ENCODE measurements around the gene MIF4GD. TPM values are rescaled to one million over a fixed set of nuclear protein-coding genes. Genes with fewer than 3 reads are reported as not detected.

Gene MIF4GD
- total and polyA plus RNA-seq, 2 experiments from 2014 or later, result 11.3 to 15.9 TPM

DNA sequence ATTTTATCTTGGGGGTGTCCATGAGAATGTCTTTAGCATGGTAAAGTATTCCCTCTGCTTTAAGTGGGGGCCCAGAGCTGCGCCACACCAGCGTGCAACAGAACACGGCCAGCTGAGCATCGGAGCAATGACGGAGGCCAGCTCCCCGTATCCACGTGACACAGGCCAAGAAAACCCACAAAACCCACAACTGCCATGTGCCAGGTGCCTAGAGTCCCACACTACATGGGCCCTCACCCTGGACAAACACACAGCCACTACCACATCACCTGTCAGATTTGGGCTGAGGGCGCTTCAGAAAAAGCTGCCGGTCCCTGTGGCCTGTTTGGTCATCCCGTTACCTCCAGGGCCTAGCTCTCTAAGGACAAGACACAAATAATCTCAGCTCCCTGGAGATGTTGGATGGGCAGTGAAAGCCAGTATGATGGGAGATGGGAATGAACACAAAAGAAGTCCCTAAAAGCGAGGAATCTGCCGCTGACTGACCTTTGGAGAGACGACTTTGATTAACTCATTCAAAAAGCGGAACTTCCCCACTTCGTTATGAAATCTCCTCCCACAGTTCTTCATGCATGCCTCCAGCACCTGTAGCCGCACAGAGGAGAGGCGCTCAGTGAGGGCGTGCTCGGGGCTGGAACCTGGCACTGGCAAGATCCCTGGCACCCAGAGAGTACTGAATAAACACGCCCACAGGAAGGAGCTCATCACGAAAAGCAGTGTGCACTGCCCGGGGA lies 26.7 kb downstream of the MIF4GD start:
- Mint-ChIP-seq H3K27me3 (ENCODE audit: insufficient read depth, low read depth, poor library complexity) (peaks cover 12% of the 10 kb centered on the region), H3K4me3 (no peak overlapping the region), H3K27ac (no peak overlapping the region), H3K36me3 (ENCODE audit: low read depth) (peaks cover 51% of the 10 kb centered on the region), H3K4me1 (peaks cover 7% of the 10 kb centered on the region; the same call in 2 of the 3 replicates), H3K9me3 (no peaks in the 10 kb centered on the region)
- no peak for ATAC-seq
- H3K79me2 ChIP-seq (replicated peaks; ENCODE audit: insufficient read depth), result peaks cover 22% of the 10 kb centered on the region
- H3K4me1 ChIP-seq (ENCODE audit: insufficient read depth), result 0 out of 2 replicates have a peak, but pooled peaks cover 2% of the 10 kb centered on the region
- no peak overlapping the region for H3K4me3 ChIP-seq
- no peak overlapping the region for H3K4me2 ChIP-seq
- no peaks in the 10 kb centered on the region; the same call in 1 of the 2 replicates for H4K20me1 ChIP-seq (replicated peaks; ENCODE audit: insufficient read depth)
- H2AFZ ChIP-seq, result no peak overlapping the region
- TF ChIP-seq JUNB (IDR thresholded peaks at IDR 0.05; ENCODE audit: unreplicated experiment) (no peak), EZH2phosphoT487 (IDR thresholded peaks at IDR 0.05; ENCODE audit: unreplicated experiment) (no peak), ZNF331 (CRISPR knock-in tag; IDR thresholded peaks at IDR 0.05; ENCODE audit: low read depth) (no peak), STAT1 (IDR thresholded peaks at IDR 0.05; ENCODE audit: unreplicated experiment) (no peak), CREB1 (CRISPR knock-in tag; IDR thresholded peaks at IDR 0.05; ENCODE audit: low read depth) (no peak), POLR2AphosphoS5 (IDR thresholded peaks at IDR 0.05; ENCODE audit: low read depth) (no peak), ZNF114 (CRISPR knock-in tag; IDR thresholded peaks at IDR 0.05) (no peak), EZH2 (IDR thresholded peaks at IDR 0.05; ENCODE audit: low read depth, unreplicated experiment) (no peak), NANOG (IDR thresholded peaks at IDR 0.05; ENCODE audit: borderline replicate concordance) (no peak)
- TF ChIP-seq, protein P1, sequence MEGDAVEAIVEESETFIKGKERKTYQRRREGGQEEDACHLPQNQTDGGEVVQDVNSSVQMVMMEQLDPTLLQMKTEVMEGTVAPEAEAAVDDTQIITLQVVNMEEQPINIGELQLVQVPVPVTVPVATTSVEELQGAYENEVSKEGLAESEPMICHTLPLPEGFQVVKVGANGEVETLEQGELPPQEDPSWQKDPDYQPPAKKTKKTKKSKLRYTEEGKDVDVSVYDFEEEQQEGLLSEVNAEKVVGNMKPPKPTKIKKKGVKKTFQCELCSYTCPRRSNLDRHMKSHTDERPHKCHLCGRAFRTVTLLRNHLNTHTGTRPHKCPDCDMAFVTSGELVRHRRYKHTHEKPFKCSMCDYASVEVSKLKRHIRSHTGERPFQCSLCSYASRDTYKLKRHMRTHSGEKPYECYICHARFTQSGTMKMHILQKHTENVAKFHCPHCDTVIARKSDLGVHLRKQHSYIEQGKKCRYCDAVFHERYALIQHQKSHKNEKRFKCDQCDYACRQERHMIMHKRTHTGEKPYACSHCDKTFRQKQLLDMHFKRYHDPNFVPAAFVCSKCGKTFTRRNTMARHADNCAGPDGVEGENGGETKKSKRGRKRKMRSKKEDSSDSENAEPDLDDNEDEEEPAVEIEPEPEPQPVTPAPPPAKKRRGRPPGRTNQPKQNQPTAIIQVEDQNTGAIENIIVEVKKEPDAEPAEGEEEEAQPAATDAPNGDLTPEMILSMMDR (conservative IDR thresholded peaks at IDR 0.05; ENCODE audit: low read depth in 2 of 2), result no peak
- TF ChIP-seq, protein P2, sequence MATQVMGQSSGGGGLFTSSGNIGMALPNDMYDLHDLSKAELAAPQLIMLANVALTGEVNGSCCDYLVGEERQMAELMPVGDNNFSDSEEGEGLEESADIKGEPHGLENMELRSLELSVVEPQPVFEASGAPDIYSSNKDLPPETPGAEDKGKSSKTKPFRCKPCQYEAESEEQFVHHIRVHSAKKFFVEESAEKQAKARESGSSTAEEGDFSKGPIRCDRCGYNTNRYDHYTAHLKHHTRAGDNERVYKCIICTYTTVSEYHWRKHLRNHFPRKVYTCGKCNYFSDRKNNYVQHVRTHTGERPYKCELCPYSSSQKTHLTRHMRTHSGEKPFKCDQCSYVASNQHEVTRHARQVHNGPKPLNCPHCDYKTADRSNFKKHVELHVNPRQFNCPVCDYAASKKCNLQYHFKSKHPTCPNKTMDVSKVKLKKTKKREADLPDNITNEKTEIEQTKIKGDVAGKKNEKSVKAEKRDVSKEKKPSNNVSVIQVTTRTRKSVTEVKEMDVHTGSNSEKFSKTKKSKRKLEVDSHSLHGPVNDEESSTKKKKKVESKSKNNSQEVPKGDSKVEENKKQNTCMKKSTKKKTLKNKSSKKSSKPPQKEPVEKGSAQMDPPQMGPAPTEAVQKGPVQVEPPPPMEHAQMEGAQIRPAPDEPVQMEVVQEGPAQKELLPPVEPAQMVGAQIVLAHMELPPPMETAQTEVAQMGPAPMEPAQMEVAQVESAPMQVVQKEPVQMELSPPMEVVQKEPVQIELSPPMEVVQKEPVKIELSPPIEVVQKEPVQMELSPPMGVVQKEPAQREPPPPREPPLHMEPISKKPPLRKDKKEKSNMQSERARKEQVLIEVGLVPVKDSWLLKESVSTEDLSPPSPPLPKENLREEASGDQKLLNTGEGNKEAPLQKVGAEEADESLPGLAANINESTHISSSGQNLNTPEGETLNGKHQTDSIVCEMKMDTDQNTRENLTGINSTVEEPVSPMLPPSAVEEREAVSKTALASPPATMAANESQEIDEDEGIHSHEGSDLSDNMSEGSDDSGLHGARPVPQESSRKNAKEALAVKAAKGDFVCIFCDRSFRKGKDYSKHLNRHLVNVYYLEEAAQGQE (IDR thresholded peaks at IDR 0.05; ENCODE audit: unreplicated experiment), result no peak
- TF ChIP-seq, protein P3, sequence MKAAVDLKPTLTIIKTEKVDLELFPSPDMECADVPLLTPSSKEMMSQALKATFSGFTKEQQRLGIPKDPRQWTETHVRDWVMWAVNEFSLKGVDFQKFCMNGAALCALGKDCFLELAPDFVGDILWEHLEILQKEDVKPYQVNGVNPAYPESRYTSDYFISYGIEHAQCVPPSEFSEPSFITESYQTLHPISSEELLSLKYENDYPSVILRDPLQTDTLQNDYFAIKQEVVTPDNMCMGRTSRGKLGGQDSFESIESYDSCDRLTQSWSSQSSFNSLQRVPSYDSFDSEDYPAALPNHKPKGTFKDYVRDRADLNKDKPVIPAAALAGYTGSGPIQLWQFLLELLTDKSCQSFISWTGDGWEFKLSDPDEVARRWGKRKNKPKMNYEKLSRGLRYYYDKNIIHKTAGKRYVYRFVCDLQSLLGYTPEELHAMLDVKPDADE (IDR thresholded peaks at IDR 0.05), result no peak
- TF ChIP-seq, protein P4, sequence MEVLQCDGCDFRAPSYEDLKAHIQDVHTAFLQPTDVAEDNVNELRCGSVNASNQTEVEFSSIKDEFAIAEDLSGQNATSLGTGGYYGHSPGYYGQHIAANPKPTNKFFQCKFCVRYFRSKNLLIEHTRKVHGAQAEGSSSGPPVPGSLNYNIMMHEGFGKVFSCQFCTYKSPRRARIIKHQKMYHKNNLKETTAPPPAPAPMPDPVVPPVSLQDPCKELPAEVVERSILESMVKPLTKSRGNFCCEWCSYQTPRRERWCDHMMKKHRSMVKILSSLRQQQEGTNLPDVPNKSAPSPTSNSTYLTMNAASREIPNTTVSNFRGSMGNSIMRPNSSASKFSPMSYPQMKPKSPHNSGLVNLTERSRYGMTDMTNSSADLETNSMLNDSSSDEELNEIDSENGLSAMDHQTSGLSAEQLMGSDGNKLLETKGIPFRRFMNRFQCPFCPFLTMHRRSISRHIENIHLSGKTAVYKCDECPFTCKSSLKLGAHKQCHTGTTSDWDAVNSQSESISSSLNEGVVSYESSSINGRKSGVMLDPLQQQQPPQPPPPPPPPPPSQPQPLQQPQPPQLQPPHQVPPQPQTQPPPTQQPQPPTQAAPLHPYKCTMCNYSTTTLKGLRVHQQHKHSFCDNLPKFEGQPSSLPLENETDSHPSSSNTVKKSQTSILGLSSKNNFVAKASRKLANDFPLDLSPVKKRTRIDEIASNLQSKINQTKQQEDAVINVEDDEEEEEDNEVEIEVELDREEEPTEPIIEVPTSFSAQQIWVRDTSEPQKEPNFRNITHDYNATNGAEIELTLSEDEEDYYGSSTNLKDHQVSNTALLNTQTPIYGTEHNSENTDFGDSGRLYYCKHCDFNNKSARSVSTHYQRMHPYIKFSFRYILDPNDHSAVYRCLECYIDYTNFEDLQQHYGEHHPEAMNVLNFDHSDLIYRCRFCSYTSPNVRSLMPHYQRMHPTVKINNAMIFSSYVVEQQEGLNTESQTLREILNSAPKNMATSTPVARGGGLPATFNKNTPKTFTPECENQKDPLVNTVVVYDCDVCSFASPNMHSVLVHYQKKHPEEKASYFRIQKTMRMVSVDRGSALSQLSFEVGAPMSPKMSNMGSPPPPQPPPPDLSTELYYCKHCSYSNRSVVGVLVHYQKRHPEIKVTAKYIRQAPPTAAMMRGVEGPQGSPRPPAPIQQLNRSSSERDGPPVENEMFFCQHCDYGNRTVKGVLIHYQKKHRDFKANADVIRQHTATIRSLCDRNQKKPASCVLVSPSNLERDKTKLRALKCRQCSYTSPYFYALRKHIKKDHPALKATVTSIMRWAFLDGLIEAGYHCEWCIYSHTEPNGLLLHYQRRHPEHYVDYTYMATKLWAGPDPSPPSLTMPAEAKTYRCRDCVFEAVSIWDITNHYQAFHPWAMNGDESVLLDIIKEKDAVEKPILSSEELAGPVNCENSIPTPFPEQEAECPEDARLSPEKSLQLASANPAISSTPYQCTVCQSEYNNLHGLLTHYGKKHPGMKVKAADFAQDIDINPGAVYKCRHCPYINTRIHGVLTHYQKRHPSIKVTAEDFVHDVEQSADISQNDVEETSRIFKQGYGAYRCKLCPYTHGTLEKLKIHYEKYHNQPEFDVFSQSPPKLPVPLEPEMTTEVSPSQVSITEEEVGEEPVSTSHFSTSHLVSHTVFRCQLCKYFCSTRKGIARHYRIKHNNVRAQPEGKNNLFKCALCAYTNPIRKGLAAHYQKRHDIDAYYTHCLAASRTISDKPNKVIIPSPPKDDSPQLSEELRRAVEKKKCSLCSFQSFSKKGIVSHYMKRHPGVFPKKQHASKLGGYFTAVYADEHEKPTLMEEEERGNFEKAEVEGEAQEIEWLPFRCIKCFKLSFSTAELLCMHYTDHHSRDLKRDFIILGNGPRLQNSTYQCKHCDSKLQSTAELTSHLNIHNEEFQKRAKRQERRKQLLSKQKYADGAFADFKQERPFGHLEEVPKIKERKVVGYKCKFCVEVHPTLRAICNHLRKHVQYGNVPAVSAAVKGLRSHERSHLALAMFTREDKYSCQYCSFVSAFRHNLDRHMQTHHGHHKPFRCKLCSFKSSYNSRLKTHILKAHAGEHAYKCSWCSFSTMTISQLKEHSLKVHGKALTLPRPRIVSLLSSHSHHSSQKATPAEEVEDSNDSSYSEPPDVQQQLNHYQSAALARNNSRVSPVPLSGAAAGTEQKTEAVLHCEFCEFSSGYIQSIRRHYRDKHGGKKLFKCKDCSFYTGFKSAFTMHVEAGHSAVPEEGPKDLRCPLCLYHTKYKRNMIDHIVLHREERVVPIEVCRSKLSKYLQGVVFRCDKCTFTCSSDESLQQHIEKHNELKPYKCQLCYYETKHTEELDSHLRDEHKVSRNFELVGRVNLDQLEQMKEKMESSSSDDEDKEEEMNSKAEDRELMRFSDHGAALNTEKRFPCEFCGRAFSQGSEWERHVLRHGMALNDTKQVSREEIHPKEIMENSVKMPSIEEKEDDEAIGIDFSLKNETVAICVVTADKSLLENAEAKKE (CRISPR knock-in tag; IDR thresholded peaks at IDR 0.05), result no peak
- H3F3A ChIP-seq (replicated peaks; ENCODE audit: low read depth), result peaks cover 17% of the 10 kb centered on the region
- H3K9me2 ChIP-seq (ENCODE audit: insufficient read depth), result no peaks in the 10 kb centered on the region
- H3K27me3 ChIP-seq (ENCODE audit: insufficient read depth), result no peaks in the 10 kb centered on the region
- peaks cover 11% of the 10 kb centered on the region; the same call in 1 of the 2 replicates for H3K36me3 ChIP-seq (ENCODE audit: insufficient read depth)
- H3K27ac ChIP-seq (ENCODE audit: low read depth), result no peak overlapping the region
- no peak for DNase-seq (ENCODE audit: low spot score)
